ENCODE results near the gene TEX12.

DNA sequence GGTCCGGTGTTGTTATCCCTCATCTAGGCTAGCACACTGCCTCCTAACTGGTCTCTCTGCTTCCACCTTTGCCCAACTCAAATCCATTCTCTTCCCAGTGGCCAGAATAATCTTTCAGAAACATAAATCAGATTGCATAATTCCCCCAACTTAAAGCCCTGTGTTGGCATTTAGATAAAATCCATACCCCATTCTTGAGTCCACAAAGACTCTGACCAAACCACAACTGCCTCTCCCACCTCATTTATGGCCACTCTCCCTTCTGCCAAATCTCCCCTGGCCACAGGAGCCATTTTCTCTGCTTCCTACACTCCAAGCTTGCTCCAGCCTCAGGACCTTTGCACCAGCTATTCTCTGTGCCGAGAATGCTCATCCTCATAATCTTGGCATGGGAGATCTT lies 40.1 kb upstream of the TEX12 start:
- TF ChIP-seq POLR2A (IDR thresholded peaks at IDR 0.05; ENCODE audit: low read depth, low read length) (no peak), TAF1 (IDR thresholded peaks at IDR 0.05; ENCODE audit: low read depth, low read length) (no peak)

Measured in GM12891 (cell line).